ENCODE results near the gene SCD.
"Not testable (repeated sequence)": the region's sequence is repeated elsewhere in the genome, so short reads cannot be mapped to it uniquely, and the experiment has no call there.

The SCD gene

DNA sequence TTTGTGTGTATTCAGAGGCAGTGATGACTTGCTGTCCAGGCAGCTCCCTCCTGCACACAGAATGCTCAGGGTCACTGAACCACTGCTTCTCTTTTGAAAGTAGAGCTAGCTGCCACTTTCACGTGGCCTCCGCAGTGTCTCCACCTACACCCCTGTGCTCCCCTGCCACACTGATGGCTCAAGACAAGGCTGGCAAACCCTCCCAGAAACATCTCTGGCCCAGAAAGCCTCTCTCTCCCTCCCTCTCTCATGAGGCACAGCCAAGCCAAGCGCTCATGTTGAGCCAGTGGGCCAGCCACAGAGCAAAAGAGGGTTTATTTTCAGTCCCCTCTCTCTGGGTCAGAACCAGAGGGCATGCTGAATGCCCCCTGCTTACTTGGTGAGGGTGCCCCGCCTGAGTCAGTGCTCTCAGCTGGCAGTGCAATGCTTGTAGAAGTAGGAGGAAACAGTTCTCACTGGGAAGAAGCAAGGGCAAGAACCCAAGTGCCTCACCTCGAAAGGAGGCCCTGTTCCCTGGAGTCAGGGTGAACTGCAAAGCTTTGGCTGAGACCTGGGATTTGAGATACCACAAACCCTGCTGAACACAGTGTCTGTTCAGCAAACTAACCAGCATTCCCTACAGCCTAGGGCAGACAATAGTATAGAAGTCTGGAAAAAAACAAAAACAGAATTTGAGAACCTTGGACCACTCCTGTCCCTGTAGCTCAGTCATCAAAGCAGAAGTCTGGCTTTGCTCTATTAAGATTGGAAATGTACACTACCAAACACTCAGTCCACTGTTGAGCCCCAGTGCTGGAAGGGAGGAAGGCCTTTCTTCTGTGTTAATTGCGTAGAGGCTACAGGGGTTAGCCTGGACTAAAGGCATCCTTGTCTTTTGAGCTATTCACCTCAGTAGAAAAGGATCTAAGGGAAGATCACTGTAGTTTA lies 15.8 kb downstream of the SCD start:
- no peak for DNase-seq

DNA sequence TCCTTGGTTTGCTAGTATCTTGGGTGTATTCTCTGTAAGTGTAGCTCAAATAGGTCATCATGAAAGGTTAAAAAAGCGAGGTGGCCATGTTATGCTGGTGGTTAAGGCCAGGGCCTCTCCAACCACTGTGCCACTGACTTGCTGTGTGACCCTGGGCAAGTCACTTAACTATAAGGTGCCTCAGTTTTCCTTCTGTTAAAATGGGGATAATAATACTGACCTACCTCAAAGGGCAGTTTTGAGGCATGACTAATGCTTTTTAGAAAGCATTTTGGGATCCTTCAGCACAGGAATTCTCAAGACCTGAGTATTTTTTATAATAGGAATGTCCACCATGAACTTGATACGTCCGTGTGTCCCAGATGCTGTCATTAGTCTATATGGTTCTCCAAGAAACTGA lies 17.1 kb downstream of the SCD start:
- DNase-seq, result no peak

DNA sequence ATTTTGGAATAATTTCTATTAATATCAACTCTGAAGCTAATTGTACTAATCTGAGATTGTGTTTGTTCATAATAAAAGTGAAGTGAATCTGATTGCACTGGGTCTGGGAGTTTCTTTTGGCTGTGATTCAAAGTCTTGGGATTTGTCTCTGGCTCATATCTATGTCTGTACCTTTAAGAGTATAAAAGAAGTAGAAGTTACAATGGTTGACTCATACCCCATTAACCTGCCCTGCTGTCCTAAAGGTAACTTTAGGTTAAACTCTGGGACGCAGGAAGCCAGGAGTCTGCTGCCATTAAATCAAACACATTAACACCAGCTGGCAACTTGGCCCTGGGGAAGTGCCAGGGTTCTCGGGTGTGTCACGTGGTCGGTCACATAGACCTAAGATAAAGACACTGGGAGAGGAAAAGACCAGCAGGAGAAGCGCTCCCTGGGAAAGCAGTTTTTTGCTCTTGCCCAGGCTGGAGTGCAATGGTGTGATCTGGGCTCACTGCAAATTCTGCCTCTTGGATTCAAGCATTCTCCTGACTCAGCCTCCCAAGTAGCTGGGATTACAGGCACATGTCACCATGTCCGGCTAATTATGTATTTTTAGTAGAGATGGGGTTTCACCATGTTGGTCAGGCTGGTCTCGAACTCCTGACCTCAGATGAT lies 17.8 kb downstream of the SCD start:
- DNase-seq, result peak; percentile 54

DNA sequence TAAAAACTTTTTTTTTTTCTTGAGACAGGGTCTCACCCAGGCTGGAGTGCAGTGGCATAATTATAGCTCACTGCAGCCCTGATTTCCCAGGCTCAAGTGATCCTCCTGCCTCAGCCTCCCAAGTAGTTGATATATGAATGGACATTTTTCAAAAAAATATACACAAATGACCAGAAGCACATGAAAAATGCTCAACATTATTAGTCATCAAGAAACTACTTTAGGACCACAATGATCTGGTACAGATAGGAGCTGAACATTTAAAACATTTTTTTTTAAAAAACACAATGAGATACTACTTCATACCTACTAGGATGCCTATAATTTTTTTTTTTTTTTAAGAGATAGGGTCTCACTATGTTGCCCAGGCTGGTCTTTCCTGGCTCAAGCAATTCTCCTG lies 21.7 kb downstream of the SCD start:
- DNase-seq, result no peak

DNA sequence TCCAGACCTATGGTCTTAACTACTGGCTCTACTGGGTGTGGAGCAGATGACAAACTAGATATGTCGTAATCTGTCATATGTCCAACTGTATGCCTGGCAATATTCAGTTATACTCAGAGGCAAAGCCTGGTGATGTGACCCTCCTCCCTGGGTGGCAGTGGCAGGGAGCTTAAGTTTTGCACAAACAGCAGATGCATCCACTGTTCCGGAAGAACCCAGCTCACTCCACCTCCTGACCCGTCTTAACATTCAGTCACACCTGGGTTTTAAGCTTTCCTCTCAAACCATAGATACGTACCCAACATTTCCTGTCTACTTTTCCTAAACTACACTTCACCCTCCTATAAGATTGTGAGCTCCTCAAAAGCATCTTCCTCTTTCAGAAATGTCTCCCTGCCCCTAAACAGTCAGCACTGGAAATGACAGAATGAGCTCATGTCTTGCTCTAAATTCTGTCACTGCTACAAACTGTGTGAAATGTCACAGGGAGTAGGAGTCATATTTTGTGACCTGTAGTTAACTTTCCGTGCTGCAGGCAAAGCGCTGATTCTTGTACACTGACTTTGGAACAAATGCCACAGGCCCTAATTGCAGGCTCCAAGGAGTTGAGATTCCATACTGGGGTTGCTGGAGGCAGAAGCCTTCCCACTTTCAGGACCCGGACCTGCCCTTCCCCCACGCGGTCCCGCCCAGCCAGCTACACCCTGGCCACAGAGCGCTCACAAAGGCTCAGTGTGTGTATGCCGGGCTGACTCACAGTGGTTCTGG lies 23.9 kb downstream of the SCD start:
- peak; percentile 91 for DNase-seq

DNA sequence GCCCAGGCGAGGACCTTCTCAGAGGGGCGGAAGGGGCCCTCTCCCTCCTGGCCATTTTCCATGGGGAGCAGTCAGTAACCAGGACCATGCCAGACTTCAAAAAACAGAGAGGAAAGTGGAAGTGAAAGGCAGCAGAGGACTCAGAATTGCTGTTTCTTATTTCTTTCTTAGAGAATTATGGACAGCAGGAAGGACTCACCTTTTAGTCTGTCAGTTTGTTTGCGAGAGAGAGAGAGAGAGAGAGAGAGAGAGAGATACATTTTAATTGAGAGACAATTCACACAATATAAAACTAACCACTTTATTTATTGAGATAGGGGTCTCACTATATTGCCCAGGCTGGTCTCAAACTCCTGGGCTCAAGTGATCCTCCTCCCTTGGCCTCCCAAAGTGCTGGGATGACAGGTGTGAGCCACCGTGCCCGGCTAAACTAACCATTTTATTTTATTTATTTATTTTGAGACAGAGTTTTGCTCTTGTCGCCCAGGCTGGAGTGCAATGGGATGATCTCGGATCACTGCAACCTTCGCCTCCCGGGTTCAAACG lies 24.5 kb downstream of the SCD start:
- peak; percentile 87 for DNase-seq

DNA sequence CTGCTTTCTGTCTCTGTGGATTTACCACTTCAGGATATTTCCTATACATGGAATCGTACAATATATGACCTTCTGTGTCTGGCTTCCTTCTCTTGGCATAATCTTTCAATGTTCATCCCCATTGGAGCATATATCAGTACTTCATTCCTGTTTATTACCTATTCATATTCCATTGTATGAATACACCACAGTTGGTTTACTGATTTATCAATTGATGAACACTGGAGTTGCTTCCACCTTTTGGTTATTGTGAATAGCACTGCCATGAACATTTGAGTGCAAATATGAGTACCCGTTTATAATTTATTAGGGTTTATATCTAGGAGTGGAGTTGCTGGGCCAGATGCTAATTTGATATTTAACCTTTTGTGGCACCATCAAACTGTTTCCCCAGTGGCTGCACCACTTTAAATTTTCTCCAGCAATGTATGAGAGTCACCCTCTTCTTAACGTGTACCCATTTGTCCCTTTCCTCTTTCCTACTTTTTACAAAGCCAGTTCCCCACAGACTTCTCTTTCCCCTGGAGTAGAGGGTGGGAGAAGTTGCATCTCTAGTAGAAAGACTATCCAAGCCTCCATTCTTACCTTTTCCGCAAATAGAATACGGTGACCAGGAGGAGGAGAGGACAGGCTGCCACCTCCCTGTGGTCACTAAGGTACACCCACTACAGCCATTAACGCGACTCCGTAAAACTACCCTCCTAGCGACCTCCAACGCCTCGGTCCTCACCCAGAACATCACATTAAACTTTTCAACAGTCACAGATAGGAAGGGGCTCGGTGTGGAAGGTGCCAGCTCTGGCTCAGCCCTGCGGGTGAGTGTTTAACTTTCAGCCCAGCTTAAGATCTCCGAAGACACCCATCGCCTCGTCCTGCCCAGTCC lies 25.6 kb downstream of the SCD start:
- DNase-seq, result no peak

DNA sequence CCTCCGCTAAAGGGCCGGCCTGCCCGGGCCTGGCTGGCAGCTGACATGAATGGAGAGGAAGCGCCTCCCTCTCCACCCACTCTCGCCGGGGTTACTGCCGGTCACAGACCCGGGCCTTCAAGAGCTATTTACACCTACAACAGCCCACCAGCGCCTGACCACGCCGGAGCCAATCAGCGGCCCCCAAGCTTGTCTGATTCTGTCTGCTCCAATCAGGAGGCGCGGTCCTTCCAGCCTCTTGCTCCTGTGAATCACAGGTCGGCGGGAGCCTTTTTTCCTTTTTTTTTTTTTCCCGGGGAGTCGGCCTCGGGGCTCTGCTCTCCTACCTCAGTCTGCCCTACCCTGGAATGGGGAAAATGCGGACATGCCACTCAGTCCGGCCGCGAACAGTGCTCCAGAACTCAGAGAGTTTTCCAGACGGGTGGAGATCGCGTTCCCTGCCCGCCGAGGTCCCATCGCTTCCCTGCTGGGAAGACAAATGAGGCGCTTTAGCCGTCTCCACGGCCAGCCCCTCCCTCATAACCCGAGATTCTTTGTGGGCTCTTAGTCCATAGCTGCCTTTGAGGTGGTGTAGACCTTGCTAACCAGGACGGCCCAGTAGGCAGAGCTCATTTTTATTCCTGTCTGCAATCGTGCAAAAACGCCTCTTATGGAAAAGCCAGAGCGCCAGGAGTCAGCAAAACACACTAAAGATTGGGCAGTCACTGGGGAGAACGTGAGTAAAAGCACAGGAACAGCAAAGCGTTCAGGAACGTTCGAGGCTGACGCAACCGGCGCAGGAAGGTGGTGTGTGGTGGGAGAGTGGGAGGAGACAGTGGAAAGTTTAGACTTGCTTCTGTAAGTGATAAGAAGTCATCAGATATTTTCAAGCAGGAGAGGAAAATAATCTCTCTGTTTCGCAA lies 26.5 kb downstream of the SCD start:
- DNase-seq, result peak; percentile 98

DNA sequence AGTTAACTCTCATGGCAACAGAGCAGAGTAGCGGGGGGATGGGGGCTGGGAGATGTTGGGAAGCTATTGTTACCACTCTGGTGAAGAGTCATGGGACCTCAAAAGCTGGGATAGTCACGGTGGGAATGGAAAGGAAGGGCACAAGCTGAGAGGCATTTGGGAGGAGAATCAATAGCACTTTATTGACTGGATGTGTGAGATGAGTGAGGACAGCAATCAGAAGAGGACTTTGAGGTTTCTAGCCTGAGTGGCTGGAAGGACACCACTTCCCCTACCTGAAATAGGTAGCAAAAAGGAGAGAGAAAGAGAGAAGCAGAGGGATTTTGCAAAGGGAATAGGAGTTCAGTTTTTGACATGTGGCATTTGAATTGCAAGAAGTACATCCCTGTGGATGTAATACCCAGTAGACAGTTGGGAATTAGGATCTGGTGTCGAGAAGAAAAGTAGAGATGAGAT lies 27.2 kb downstream of the SCD start:
- no peak for DNase-seq

DNA sequence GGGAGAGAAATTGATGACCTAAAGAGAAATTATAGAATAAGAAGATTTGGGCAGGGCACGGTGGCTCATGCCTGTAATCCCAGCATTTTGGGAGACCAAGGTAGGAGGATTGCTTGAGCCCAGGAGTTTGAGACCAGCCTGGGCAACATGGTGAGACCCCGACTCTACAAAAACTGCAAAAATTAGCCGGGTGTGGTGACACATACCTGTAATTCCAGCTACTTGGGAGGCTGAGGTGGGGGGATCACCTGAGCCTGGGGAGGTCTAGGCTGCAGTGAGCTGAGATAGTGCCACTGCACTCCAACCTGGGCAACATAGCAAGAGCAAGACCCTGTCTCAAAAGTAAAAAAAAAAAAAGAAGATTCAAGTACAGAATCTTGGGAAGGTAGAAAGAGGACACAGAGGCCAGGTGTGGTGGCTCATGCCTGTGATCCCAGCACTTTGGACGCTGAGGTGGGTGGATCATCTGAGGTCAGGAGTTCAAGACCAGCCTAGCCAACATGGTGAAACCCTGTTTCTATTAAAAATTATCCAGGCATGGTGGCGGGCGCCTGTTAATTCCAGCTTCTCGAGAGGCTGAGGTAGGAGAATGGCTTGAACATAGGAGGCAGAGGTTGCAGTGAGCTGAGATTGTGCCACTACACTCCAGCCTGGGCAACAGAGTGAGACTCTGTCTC lies 27.8 kb downstream of the SCD start:
- DNase-seq, result not testable (repeated sequence)

DNA sequence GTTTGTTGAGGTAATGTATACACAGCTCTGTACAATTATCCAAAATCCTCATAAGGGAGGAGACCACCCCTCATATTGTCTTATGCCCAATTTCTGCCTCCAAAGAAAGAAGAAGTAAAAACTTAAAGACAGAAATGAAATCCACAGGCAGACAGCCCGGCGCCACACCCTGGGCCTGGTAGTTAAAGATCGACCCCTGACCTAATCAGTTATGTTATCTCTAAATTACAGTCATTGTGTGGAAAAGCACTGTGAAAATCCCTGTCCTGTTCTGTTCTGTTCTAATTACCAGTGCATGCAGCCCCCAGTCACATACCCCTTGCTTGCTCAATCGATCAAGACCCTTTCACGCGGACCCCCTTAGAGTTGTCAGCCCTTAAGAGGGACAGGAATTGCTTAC lies 29.6 kb downstream of the SCD start:
- DNase-seq, result not testable (repeated sequence)

DNA sequence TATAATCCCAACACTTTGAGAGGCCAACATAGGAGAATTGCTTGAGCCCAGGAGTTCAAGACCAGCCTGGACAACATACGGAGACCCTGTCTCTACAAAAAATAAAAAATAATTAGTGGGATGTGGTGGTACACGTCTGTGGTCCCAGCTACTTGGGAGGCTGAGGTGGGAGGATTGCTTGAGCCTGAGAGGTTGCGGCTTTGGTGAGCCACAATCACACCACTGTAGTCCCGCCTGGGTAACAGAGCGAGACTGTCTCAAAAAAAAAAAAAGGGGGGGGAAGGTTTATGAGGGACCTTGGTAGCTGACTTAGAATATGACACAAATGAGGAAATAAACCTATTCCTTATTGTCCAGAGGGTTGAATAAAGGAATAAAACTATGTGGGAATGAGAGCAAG lies 30.8 kb downstream of the SCD start:
- DNase-seq, result no peak

DNA sequence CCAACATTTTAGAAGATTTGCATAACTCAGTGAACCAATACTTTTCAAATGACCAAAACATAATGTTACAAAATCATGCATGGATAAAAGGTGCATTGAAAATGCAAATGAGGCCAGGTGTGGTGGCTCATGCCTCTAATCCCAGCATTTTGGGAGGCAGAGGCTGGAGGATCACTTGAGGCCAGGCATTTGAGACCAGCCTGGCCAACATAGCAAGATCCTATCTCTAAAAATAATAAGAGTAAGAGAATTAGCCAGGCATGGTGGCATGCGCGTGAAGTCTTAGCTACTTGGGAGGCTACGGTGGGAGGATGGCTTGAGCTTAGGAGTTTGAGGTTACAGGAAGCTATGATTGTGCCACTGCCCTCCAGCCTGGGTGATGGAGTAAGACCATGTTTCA lies 33.4 kb downstream of the SCD start:
- no peak for DNase-seq

DNA sequence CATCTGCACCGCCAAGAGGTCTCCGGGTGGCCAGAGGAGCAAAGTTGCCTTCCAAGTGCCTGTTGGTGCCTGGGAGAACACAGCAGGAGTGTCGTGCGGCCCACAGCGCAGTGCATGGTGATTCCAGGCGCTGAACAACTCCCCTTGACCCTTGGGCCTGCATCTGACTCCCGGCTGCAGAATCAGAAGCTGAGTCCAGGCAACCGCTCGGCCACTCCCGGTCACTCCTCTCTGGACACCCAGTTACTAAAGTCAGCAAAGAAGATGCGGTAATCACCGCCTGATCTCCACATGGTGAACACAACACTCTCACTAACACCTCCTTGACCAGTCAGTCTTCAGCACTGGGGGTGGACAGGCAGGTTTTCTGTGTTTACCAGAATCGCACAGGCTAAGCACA lies 35.5 kb downstream of the SCD start:
- no peak for DNase-seq

DNA sequence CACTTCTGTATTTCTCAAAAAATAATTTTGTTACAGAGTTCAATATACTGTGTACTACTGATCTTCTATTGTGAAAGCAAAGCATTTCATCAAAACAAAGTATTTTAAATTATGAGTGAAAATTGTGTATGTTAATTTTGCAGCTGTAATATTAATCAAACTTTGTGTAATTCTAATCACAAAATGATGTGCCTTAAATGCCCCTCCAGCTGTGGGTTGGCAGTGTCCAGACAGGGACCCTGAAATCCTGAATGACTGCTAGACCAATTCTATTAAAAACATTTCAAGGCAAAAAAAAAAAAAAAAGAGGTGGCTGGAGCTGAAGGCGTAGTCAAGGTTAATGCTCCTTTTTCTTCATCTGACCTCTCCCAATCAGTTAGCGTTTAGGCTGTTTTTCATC lies 36.2 kb downstream of the SCD start:
- DNase-seq, result no peak

DNA sequence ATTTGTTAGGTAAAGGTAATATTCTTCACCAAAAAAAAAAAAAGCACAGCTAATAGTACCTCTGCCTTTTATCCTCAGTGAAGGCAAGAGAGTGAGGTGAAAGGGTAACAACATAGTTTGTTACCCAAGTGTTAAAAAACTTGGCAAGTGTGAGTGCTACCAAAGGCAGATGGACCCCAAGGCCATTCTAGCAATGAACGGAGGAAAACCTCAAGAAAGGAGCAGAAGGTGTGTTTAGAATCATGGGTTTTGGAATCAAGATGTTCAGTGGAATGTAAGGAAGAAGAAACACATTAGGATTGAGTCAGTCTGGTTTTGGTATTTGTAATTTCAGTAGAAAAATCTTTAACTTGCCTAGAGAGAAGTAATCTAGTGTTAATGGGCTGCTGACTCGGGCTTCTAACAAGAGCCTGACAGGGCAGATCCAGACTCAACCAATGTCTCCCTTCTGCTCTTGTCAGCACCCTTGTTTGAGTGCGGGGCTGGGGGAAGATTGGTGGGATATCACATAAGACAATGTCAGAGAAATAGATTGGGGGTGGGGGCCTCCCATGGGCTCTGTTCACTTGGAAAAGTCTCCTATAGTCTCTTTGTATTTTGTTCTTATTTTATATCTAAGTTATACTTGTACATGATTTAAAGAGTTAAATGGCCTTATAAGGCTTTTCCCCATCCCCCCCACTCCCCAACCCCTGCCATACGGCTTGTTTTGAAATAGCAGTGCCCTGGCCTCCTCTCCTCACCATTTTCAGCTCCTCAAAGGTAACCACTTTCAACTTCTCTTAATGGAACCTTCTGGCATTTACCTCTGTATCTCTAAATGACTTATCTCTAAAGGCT lies 44.4 kb downstream of the SCD start:
- DNase-seq, result no peak

DNA sequence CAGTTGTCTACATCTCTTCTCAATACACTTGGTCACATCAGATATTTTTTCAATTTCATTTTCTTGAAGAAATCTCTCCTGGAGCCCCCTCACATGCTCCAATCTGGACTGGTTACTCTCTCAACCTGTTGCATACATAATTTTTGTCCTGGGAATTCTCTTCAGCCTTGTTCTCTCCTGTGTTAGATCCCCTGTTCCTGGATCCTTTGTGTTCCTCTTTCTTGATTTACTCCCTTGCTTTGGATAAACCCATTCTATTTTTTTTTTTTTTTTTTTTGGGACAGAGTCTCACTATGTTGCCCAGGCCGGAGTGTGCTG lies 45.6 kb downstream of the SCD start:
- DNase-seq, result no peak

DNA sequence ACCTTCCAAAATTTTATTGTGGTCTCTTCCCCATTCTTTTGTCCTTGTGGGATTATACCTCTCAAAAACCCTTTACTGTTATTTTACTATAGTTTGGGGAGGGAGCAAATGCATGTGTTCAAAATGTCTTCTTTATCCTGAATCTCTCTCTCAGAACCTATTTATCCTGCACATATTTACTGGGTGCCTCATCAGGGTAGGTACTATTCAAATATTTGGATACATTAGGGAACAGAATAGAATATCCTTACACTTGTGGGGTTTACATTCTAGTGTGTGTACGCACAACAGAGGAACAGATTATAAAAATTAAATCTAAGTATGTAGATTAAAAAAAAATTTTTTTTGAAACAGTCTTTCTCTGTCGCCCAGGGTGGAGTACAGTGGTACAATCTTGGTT lies 48.6 kb downstream of the SCD start:
- DNase-seq, result no peak

DNA sequence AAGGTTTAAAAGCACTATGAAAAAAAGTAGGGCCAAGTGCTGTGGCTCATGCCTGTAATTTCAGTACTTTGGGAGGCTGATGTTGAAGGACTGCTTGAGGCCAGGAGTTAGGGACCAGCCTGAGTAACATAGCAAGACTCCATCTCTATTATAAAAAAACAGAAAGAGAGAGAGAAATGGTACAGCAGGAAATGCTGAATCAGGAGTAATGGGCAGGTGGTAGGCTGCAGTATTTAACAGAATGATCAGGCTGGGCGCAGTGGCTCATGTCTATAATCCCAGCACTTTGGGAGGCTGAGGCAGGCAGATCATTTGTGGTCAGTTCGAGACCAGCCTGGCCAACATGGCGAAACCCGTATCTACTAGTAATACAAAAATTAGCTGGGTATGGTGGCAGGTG lies 49.6 kb downstream of the SCD start:
- DNase-seq, result no peak

Measured in suppressor macrophage treated with lipopolysaccharide for 4 hours (primary cell).